ENCODE data around the gene ZNF710. TPM values are rescaled to one million over a fixed set of nuclear protein-coding genes. Genes with fewer than 3 reads are reported as not detected.
"Not testable (repeated sequence)": the region's sequence is repeated elsewhere in the genome, so short reads cannot be mapped to it uniquely, and the experiment has no call there.

Gene ZNF710
- total RNA-seq, 3 donors from 2014 or later (not counting 1 experiment from before 2014, with no cell fraction given), result 26.5 to 43.1 (median 26.6) TPM

DNA sequence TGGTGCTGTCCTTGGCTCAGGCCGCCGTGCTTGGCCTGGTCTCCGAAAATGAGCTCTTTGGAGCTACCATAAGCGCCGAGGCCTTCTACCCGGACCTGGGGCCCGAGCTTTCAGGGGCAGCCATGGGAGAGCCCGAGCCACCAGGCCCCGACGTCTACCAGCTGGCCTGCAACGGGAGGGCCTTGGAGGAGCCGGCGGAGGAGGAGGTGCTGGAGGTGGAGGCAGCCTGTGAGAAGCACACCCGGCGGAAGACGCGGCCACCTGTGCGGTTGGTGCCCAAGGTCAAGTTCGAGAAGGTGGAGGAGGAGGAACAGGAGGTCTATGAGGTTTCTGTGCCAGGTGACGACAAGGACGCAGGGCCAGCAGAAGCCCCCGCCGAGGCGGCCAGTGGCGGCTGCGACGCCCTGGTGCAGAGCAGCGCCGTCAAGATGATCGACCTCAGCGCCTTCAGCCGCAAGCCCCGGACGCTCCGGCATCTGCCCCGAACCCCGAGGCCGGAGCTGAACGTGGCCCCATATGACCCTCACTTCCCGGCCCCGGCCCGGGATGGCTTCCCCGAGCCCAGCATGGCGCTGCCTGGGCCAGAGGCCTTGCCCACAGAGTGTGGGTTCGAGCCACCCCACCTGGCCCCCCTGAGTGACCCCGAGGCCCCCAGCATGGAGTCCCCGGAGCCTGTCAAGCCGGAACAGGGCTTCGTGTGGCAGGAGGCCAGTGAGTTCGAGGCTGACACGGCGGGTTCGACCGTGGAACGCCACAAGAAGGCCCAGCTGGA lies 66.2 kb downstream of the ZNF710 start:
- H3K27ac Mint-ChIP-seq, result peak overlapping the region in 1 of 2 donors; percentile 60
- H3K4me1 Mint-ChIP-seq, result peaks cover 4 to 32% of the 10 kb centered on the region in 2 donors
- intact Hi-C loops (cut with micrococcal nuclease), result no loop called here
- no peaks in the 10 kb centered on the region for H3K9me3 ChIP-seq (ENCODE audit: control insufficient read depth, insufficient read depth, low read length)
- H3K4me3 Mint-ChIP-seq, result no peak overlapping the region
- H3K4me1 ChIP-seq (ENCODE audit: control insufficient read depth, insufficient read depth, low read length), result peaks cover 36% of the 10 kb centered on the region
- H3K4me3 ChIP-seq (ENCODE audit: low read length), result no peak overlapping the region
- no peaks in the 10 kb centered on the region for H3K27me3 Mint-ChIP-seq (ENCODE audit: low read depth in 2 of 2)
- no peaks in the 10 kb centered on the region for H3K9me3 Mint-ChIP-seq
- TF ChIP-seq, protein P1, sequence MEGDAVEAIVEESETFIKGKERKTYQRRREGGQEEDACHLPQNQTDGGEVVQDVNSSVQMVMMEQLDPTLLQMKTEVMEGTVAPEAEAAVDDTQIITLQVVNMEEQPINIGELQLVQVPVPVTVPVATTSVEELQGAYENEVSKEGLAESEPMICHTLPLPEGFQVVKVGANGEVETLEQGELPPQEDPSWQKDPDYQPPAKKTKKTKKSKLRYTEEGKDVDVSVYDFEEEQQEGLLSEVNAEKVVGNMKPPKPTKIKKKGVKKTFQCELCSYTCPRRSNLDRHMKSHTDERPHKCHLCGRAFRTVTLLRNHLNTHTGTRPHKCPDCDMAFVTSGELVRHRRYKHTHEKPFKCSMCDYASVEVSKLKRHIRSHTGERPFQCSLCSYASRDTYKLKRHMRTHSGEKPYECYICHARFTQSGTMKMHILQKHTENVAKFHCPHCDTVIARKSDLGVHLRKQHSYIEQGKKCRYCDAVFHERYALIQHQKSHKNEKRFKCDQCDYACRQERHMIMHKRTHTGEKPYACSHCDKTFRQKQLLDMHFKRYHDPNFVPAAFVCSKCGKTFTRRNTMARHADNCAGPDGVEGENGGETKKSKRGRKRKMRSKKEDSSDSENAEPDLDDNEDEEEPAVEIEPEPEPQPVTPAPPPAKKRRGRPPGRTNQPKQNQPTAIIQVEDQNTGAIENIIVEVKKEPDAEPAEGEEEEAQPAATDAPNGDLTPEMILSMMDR (IDR thresholded peaks at IDR 0.05), result no peak
- H3K36me3 Mint-ChIP-seq, result no peaks in the 10 kb centered on the region
- no peak overlapping the region for H3K27ac ChIP-seq (ENCODE audit: low read length)
- 97% methylated on average over 55 of the region's 55 CpGs for WGBS (ENCODE audit: insufficient coverage)
- ATAC-seq (no peak), DNase-seq (no peak)
- peaks cover 11% of the 10 kb centered on the region for H3K36me3 ChIP-seq (ENCODE audit: control insufficient read depth, insufficient read depth, low read length)
- H3K27me3 ChIP-seq (ENCODE audit: control insufficient read depth, insufficient read depth, low read length), result no peaks in the 10 kb centered on the region

DNA sequence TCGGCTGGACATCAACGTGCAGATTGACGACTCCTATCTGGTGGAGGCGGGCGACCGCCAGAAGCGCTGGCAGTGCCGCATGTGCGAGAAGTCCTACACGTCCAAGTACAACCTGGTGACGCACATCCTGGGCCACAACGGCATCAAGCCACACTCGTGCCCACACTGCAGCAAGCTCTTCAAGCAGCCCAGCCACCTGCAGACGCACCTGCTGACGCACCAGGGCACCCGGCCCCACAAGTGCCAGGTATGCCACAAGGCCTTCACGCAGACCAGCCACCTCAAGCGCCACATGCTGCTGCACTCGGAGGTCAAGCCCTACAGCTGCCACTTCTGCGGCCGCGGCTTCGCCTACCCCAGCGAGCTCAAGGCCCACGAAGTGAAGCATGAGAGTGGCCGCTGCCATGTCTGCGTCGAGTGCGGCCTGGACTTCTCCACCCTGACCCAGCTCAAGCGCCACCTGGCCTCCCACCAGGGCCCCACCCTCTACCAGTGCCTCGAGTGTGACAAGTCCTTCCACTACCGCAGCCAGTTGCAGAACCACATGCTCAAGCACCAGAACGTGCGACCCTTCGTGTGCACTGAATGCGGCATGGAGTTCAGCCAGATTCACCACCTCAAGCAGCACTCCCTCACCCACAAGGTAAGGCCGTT lies 67.0 kb downstream of the ZNF710 start:
- TF ChIP-seq, protein P1 (IDR thresholded peaks at IDR 0.05), result no peak

DNA sequence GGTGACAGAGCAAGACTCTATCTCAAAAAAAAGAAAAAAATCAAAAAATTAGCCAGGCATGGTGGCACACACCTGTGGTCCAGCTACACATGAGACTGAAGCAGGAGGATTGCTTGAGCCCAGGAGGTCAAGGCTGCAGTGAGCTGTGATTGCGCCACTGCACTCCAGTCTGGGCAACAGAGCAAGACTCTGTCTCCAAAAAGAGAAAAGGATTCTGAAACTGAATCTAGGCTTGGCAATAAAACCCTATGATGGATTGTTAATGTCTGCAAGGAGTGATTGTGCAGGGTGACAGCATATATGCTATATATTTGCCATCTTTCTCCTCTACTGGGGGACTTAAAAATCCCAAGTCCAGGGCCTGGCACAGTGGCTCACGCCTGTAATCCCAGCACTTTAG lies 69.5 kb downstream of the ZNF710 start:
- H3K4me3 ChIP-seq (ENCODE audit: low read length); H3K27ac ChIP-seq (ENCODE audit: low read length); H3K9me3 ChIP-seq (ENCODE audit: control insufficient read depth, insufficient read depth, low read length); H3K9me3 Mint-ChIP-seq; ATAC-seq; H3K4me3 Mint-ChIP-seq; H3K27me3 ChIP-seq (ENCODE audit: control insufficient read depth, insufficient read depth, low read length); H3K36me3 Mint-ChIP-seq; H3K27me3 Mint-ChIP-seq (ENCODE audit: low read depth in 2 of 2); H3K4me1 ChIP-seq (ENCODE audit: control insufficient read depth, insufficient read depth, low read length); DNase-seq: not testable (repeated sequence)
- Mint-ChIP-seq H3K4me1 (peaks cover 4 to 17% of the 10 kb centered on the region in 2 donors), H3K27ac (peak overlapping the region in 1 of 2 donors; percentile 27)
- 91% methylated on average over 2 of the region's 2 CpGs for WGBS (ENCODE audit: insufficient coverage)
- peaks cover 22% of the 10 kb centered on the region for H3K36me3 ChIP-seq (ENCODE audit: control insufficient read depth, insufficient read depth, low read length)
- intact Hi-C loops (cut with micrococcal nuclease), result loop anchor here (1.0 to 5.0 kb wide), 6 partner anchors 33 to 328 kb away; partner anchors contain the start of gene ARPIN

More for the DNA sequence above, 67.0 kb downstream of the ZNF710 start:
- Histone ChIP-seq H3K9me3 (ENCODE audit: control insufficient read depth, insufficient read depth, low read length) (no peaks in the 10 kb centered on the region), H3K4me1 (ENCODE audit: control insufficient read depth, insufficient read depth, low read length) (peaks cover 29% of the 10 kb centered on the region), H3K36me3 (ENCODE audit: control insufficient read depth, insufficient read depth, low read length) (peaks cover 11% of the 10 kb centered on the region), H3K27me3 (ENCODE audit: control insufficient read depth, insufficient read depth, low read length) (no peaks in the 10 kb centered on the region), H3K4me3 (ENCODE audit: low read length) (no peak overlapping the region), H3K27ac (ENCODE audit: low read length) (no peak overlapping the region)
- Mint-ChIP-seq H3K27ac (no peak overlapping the region), H3K9me3 (no peaks in the 10 kb centered on the region), H3K27me3 (ENCODE audit: low read depth in 2 of 2) (no peaks in the 10 kb centered on the region), H3K36me3 (no peaks in the 10 kb centered on the region), H3K4me1 (peaks cover 4 to 32% of the 10 kb centered on the region in 2 donors), H3K4me3 (no peak overlapping the region)
- DNase-seq (no peak), ATAC-seq (no peak)
- 95% methylated on average over 37 of the region's 37 CpGs for WGBS (ENCODE audit: insufficient coverage)
- intact Hi-C loops (cut with micrococcal nuclease), result no loop called here

DNA sequence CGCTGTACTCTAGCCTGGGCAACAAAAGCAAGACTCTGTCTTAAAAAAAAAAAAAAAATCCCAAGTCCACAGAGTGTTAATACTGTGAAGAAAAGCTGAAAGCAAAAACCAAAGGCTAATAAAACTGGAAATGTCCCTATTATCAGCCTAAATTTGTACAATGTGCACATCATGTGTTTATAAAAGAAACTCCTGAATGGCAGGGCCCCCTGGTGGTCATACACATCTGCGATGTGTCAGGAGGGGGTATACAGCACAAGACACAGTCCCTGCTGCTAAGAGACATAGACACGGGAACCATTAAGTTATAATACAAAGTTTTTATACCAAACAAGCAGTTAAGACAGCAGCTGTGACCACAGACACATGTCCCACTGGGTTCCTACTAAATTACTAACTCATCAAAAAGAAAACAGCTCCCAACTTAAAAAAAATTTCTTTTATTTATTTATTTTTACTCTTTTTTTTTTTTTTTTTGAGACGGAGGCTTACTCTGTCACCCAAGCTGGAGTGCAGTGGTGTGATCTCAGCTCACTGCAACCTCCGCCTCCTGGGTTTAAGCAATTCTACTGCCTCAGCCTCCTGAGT lies 70.2 kb downstream of the ZNF710 start:
- Histone ChIP-seq H3K27ac (ENCODE audit: low read length) (no peak overlapping the region), H3K27me3 (ENCODE audit: control insufficient read depth, insufficient read depth, low read length) (no peaks in the 10 kb centered on the region), H3K4me1 (ENCODE audit: control insufficient read depth, insufficient read depth, low read length) (peaks cover 3% of the 10 kb centered on the region), H3K4me3 (ENCODE audit: low read length) (no peak overlapping the region), H3K36me3 (ENCODE audit: control insufficient read depth, insufficient read depth, low read length) (peaks cover 26% of the 10 kb centered on the region), H3K9me3 (ENCODE audit: control insufficient read depth, insufficient read depth, low read length) (no peaks in the 10 kb centered on the region)
- Mint-ChIP-seq H3K27me3 (ENCODE audit: low read depth in 2 of 2) (no peaks in the 10 kb centered on the region), H3K4me1 (peaks cover 4 to 15% of the 10 kb centered on the region in 2 donors), H3K27ac (peak overlapping the region in 1 of 2 donors; percentile 27), H3K36me3 (no peaks in the 10 kb centered on the region), H3K4me3 (no peak overlapping the region), H3K9me3 (no peaks in the 10 kb centered on the region)
- TF ChIP-seq, protein P1 (IDR thresholded peaks at IDR 0.05), result peak; percentile 83
- ATAC-seq (peak; percentile 93 to 99 (median 98)), DNase-seq (peak; percentile 74 to 90)
- intact Hi-C loops (cut with micrococcal nuclease), result loop anchor here (1.0 to 5.0 kb wide), 6 partner anchors 34 to 329 kb away; partner anchors contain the start of gene ARPIN
- WGBS (ENCODE audit: insufficient coverage), result 54% methylated on average over 5 of the region's 5 CpGs
